Tibial artery (tissue), 4 donors: Measurements from ENCODE around the gene SCLY.
A peak's percentile ranks its signal among the peaks of the same experiment; 100 is the strongest.

Experiments used
- DNase-seq, 2 donors: peaks; one replicate each; pipeline ENCODE4 v3.0.0-alpha.2; 2019
- H3K27ac ChIP-seq, 2 donors: fragments of 200-600 bp; sonication (generic) in 1 of 2; 1 replicate in 1 of 2; 2 replicates in 1 of 2; pipeline ENCODE4 v1.5.1; 2018 to 2019; ENCODE audit warnings: mild to moderate bottlenecking in 1 of 2
- H3K27me3 ChIP-seq, 2 donors: fragments of 200-600 bp; sonication (generic) in 1 of 2; one replicate each; pipeline versions ENCODE4 v1.5.1 to v1.6.0; 2016 to 2019
- H3K36me3 ChIP-seq, 3 donors: fragments of 200-600 bp; sonication (generic) in 2 of 3; one replicate each; pipeline ENCODE4 v1.5.1; 2016 to 2019; ENCODE audit warnings: mild to moderate bottlenecking in 2 of 3
- H3K4me1 ChIP-seq, 4 donors: fragments of 200-600 bp; sonication (generic) in 2 of 4; 1 replicate in 3 of 4; 2 replicates in 1 of 4; pipeline ENCODE4 v1.5.1; 2016 to 2019
- H3K4me3 ChIP-seq, 2 donors: fragments of 200-600 bp; sonication (generic) in 1 of 2; 1 replicate in 1 of 2; 2 replicates in 1 of 2; pipeline ENCODE4 v1.5.1; 2018 to 2019; ENCODE audit warnings: mild to moderate bottlenecking in 2 of 2
- H3K9me3 ChIP-seq, 3 donors: fragments of 200-600 bp; sonication (generic) in 1 of 3; one replicate each; pipeline ENCODE4 v1.5.1; 2016 to 2019
- CTCF ChIP-seq, 2 experiments: fragments of 200-600 bp in 1 of 2; fragments of 450-650 bp in 1 of 2; IDR thresholded peaks; one replicate each; pipeline ENCODE4 v1.5.1; 2017 to 2019; ENCODE audit warnings: antibody characterized with exemption in 2 of 2, mild to moderate bottlenecking in 1 of 2, moderate library complexity in 1 of 2
- intact Hi-C: fragments of 100-400 bp; cut with DNase I; formaldehyde crosslinking; loops from one replicate; pipeline ENCODE4 v1.15.0; 2023; ENCODE audit warnings: low total_unique reads

The SCLY gene

GRCh38 chr2:238100049-238100820 lies 39.4 kb downstream of the SCLY start, which contains the start of gene ESPNL:
ESPNL (plus strand) TSS chr2:238100340; CDS start chr2:238100420, 80 bp downstream.
- Histone ChIP-seq H3K36me3 (peaks cover 0 to 8% (median 0%) of the 10 kb centered on the region in 3 donors), H3K27ac (no peak within 1 kb of the TSS), H3K9me3 (no peaks in the 10 kb centered on the region), H3K4me1 (no peaks in the 10 kb centered on the region), H3K27me3 (no peaks in the 10 kb centered on the region), H3K4me3 (no peak within 1 kb of the TSS)
- DNase-seq = no peak
- TF ChIP-seq CTCF (IDR thresholded peaks at IDR 0.05) = no peak
- intact Hi-C loops = no loop called here

GRCh38 chr2:238100821-238101771 lies 40.3 kb downstream of the SCLY start:
- DNase-seq = peak in 1 of 2 donors; percentile 41
- H3K36me3 ChIP-seq = peaks cover 0 to 4% (median 0%) of the 10 kb centered on the region in 3 donors
- no peak for TF ChIP-seq CTCF (IDR thresholded peaks at IDR 0.05)
- no peaks in the 10 kb centered on the region for H3K27me3 ChIP-seq
- no peak overlapping the region for H3K27ac ChIP-seq
- H3K9me3 ChIP-seq = no peaks in the 10 kb centered on the region
- intact Hi-C loops = no loop called here
- H3K4me3 ChIP-seq = no peak overlapping the region
- no peaks in the 10 kb centered on the region for H3K4me1 ChIP-seq

- Histone ChIP-seq H3K27me3 (no peaks in the 10 kb centered on the region), H3K4me3 (no peak overlapping the region), H3K27ac (no peak overlapping the region), H3K4me1 (no peaks in the 10 kb centered on the region), H3K36me3 (peaks cover 0 to 4% (median 0%) of the 10 kb centered on the region in 3 donors), H3K9me3 (no peaks in the 10 kb centered on the region)
- no peak for DNase-seq
- no peak for TF ChIP-seq CTCF (IDR thresholded peaks at IDR 0.05)
- intact Hi-C loops = no loop called here
Measured at GRCh38 chr2:238101891-238102841, 41.4 kb downstream of the SCLY start.

- Histone ChIP-seq H3K4me1 (no peaks in the 10 kb centered on the region), H3K27ac (no peak overlapping the region), H3K36me3 (peaks cover 0 to 4% (median 0%) of the 10 kb centered on the region in 3 donors), H3K27me3 (no peaks in the 10 kb centered on the region), H3K9me3 (no peaks in the 10 kb centered on the region), H3K4me3 (no peak overlapping the region)
- no peak for TF ChIP-seq CTCF (IDR thresholded peaks at IDR 0.05)
- DNase-seq = no peak
- intact Hi-C loops = no loop called here
Measured at GRCh38 chr2:238102865-238103264, 42.1 kb downstream of the SCLY start.
